C4-2B (cell line): ENCODE results near the gene ADM5.

ENCODE experiments used
- CTCF ChIP-seq: fragments of 450-650 bp; conservative IDR thresholded peaks from 2 replicates; pipeline ENCODE4 v1.5.1; 2017; ENCODE audit warnings: mild to moderate bottlenecking
- ZFX ChIP-seq: fragments of 450-650 bp; IDR thresholded peaks from 2 replicates; pipeline ENCODE4 v1.6.1; 2017

DNA sequence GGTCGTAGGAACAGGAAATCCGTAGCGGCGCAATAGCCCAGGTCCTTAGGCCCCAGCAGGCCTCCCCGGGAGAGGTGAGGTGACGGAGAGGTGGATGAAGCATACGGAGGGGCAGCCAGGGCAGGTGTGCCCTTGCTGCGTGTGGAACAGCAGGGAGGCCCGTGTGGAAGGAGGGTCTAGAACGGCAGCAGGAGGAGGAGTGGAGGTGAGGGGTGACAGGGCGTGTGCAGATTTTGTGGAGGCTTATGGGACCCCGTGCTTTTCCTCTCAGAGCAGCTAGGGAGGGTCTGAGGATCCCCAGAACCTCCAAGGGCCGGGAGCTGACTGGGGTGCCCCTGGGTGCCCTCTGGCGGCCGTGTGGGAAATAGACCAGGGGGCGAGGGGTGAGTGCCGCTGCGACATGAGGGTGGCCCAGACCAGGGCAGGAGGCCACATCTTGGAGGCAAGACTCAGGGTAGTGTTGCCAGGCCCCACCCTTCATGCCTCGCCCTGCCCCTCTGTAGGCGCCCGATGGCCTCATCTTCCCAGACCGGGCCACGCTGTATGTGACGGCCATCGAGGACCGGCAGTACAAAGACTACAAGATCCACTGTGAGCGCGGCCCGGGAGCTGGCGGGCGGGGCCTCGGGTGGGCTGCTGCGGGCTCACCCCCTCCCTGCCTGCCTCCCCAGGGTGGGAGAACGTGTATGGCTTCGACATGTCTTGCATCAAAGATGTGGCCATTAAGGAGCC is 5.0 kb upstream of the ADM5 start:
- TF ChIP-seq CTCF = peak; percentile 83
- no peak for TF ChIP-seq ZFX
